NOMO-1 treated with DMSO at 0.1 percent for 48 hours (cell line): ENCODE results near the gene GBF1.

Experiments used
- DNase-seq: peaks from one replicate; lab custom pipeline; 2025; ENCODE audit not compliant: unreplicated experiment; lab: John Stamatoyannopoulos, UW

GBF1 gene

DNA sequence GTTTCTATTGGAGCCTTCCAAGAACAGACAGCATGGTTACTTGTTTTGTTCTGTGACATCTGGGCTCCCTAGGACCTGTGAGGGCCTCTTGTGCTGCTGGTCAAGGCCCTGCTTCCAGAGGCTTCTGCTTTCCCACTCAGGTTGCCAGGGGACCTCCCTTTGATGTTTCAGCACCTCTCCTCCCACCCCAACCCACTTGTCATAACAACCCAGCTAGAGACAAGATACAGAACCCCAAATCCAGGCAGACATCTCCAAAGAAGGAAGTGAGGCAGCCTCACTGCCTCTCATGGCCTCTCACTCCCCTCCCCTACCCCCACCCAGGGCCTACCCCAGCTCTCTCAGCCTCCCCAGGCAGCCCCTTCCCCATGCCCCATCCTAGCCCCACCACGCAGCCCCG is 161.5 kb downstream of the GBF1 start:
- no peak for DNase-seq

DNA sequence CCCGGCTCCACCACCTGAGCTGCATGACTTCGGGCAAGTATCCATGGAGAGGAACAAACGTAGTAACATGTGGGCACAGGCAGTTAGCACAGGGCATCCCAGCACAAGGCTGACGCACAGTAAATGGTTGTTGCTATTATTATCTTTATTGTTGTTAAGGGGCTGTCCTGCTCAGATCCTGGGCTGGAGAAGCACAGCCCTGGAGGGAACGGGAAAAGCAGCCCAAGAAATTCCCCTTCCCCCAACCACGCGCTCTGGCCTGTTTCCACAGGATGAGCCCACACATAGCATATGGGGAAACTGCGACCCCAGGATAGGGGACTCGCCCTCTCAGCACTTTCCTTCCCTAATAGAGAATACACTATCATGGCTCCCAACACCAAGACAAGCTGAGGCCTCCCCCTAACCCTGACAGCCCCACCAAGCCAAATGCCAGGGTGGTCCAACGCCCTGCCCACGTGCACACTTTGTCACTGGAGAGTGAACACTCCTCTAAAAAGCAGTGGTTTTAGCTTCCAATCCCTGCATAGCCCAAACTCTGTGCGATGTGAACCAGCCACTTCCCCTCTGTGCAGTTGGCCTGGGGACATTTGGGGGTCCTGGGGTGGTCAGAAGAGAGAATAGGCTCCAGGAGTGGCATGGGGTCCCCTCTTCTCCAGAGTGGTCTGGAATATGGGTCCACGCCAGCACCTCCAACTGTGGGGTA is 162.2 kb downstream of the GBF1 start:
- DNase-seq, result no peak

DNA sequence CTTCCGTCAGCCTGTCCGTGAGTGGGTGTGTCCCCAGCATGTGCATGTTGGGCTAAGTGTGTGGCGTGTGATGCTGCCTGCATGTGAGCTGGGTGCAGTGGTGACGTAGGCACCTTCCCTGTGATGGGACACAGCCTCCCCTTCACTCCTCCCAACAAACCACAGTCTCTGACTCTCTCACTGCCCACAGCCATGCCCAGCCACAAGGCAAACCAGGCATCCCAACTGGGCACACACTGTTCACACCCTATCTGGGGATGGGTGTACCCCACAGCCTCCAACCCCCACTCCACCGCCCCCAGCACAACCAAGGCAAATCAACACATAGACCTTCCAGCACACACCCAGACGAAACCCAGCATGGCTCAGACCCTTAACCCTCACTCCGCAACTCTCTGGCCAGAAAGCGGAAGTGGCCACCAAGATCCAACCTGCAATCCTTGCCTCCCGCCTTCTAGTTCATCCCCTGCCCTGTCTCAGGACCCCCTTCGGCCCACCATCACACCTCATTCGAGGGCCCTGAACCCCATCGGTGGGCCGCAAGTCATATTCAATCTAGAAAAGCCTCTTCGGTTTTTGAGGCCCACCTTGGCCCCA is 162.9 kb downstream of the GBF1 start:
- no peak for DNase-seq

DNA sequence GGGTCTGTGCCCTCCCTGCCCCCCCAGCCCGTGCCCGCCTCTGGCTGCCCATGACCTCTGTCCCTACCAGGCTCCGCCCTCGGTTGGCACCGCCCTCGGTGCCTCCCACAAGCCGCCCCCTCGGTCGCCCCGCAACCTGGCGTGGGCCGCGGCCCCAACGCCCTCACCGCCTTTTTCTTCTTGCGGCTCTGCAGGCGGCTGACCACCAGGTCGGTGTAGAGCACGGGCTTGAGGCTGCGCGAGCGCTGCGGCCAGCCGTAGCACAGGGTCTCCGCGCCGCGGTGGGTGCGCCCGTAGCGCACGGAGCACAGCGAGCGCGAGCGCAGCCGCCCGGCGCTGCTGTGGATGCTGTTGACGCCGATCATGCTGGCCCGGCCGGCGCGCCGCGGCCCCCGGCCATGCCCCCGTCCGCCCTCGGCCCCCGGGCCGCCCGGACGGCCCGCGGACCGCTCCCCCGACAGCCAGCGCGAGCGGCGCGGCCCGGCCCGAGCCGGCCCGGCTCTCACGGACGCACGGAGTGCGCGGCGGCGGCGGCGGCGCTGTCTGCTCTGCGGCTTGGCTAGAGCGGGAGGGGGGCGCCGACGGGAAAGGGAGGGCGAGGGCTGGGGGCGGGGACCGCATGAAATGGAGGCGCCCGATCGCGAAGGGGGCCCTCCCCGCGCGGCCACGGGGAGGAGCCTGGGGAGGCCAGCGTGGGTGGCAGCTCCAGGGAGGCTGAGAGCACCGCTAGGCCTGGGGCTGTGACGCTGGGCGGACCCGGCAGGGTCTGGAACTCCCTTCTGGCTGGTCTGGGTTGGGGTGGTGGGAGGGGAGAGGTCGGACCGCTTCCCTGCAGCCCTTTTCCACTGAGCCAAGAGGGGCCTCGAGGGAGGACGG is 163.6 kb downstream of the GBF1 start:
- no peak for DNase-seq

DNA sequence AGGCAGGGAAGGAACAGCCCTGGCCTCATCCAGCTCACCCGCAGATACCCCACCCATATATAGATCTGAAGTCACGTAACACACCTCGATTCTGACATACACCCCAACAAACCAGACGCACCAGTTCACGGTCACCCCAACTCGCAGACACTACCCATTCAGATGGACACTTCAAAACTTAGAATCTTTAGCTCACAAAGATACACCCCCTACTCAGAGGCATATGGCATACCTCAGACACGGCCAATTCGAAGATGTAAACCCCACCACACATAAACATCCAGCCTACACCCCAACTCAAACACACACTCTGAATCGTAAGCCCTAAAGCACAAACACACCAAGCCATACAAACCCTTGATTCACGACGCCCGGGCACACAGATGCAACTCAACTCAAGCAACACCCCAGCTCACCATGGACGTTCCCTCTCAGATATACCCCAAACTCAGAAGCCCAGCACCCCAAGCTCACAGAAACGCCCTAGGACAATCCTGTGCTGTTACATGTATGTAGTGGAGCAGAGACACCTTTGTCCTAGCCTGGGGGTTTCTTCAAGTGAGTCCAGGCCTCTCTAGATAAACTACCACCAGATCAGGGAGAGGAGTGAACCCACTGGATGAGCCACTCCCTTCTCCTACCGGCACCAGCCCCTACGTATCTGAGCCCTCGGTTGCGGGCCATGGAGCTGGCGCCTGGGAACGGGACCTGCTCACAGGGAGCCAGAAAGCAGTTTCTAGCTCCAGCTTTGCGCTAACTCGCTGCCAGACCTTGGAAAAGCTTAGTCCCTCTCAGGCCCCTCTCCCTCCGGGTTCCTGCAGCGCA is 164.5 kb downstream of the GBF1 start:
- no peak for DNase-seq

DNA sequence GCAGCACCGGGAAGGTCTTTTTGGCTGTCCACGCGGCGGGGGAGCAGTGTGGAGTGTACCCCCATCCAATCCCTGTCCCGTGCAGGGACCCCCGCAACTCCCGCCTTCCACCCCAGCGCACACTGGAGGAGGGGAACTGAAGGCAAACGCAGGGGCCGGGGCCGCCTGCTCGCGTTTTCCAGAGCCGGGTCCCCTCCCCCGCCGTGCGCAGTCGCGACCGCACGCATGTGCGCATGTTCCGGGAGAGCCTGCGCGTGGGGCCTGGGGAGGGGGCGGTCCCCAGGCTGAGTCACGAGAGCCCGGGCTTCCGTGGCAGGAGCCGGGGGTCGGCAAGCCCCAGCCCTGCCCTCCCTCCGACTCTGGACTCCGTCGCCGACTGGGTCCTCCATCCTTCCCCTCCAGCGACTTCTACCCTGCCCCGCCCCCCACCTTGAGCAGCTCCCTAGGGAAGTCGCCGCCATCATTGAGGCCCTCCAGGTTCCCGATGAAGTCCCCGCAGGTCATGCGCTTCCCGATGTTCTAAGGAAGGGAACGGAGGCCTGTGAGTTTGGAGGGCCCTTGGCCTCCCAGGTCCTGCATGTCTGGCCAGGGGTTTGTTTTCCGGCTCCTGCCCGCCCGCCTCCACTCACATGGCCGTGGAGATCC is 165.2 kb downstream of the GBF1 start:
- no peak for DNase-seq

DNA sequence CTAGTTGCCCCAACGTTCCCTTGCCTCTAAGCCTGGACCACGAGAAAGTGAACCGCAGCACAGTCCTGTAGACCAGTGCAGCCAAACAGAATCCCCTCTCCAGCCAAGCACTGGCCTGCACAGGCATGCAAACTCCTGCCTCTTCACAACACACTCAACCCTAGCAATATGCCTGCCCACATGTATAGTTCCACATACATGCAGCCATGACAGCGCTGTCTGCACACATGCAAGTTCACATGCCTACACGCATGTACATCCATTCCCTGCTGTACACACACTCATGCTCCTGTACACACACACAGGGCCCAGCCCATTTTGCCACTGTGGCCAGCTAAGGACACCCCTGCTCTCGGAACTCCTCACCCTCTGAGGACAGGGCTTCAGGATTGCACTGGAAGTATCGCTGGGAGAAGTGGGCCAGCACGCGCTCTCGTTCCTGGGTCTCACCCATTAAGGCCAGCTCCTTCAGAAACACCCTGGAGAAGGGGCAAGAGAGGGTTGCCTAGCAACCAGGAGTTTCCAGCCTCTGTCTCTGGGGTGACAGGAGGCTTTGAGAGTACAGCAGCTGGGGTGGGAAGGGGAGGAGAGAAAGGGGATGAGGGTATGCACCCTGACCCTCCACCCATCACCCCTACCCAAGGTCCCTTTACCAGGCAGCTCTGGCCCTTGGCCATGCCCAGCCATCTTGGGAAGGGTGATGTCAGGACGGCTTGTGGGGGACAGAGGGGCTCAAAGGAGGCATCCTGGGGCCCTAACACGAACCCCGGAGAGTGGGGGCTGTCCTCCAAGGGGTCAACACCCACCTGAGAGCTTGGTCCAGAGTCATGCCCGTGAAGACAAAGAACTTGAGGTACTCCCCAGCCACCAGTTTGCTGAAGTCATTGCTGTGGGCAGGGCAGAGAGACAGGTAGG is 166.3 kb downstream of the GBF1 start:
- DNase-seq, result no peak

DNA sequence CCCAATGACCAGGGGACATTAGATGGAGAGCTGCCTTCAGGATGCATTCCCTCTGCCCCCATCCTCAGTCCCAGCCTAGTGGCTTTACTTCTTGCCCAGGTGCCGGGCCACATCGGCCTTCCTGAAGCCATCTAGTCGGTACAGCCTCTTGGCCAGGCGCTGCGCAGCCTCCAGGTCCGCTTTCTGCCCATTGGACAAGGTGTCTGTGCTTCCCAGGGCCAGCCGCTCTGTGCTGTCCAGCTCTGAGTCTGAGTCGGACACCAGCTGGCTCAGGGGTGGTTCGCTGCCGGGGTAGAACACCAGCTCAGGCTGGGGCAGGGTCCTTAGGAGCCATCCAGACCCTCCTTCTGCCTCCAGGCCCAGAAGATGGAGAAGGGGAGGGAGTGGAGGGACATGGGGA is 167.0 kb downstream of the GBF1 start:
- no peak for DNase-seq

DNA sequence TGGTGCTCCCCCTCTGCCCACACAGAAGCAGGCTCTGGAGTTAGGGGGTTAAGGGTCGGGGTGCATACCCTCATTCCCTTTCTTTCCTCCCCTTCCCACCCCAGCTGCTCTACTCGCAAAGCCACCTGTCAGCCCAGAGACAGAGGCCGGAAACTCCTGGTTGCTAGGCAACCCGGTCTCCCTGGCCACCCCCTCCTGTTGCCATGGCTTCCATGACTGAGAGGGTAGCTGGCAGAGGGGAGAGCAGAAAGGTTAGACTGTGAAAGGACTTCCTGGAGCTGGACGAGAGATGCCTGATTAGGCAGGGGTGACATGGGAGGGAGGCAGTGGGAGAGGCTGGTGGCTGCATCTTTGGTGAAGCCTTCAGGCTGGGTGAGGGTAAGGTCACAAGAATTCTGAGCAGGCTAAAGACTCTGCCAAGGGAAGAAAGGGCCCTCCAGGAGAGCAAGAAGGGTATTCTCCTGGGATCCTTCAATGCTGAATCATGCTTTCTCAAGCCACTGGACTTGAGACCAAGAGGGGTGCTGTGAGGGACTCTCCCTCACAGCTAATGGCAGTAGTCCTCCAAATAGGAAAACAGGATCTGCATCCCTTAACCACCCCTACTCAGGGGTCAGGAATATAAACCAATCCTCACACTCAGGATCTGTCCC is 167.8 kb downstream of the GBF1 start:
- no peak for DNase-seq

DNA sequence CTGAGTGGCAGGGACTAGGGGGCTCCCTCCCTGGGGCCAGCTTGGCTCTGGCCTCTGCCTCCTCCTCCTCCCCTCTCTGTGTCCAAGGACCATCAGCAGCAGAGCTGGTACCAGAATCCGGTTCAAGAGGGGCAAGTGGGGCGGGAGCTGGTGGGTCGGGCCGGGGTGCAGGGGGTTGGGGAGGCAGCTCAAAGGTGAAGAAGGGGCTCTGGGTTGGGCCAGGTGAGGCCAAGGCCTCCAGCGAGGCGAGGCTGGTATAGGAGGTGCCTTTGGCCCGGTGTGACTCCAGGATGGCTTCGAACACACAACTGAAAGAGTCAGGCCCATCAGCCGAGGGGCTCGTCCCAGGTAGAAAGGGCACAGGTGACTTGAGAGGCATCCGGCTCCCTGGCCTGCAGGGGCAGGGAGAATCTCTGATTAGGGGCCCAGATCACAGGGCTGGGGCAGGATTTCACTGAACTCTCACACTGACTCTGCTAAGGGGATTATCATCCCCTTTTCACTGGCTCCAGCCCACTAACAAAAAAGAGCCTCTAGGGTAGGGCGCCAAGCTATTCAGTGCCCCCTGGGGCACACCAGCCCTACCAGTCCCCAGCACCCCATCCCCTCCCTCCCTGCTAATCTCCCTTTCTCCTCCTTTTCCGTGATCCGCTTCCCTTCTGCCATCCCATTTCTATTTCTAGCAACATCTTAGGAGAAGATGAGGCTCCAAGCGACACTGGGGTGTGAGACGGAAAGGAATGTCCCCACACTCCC is 168.7 kb downstream of the GBF1 start:
- DNase-seq, result no peak

DNA sequence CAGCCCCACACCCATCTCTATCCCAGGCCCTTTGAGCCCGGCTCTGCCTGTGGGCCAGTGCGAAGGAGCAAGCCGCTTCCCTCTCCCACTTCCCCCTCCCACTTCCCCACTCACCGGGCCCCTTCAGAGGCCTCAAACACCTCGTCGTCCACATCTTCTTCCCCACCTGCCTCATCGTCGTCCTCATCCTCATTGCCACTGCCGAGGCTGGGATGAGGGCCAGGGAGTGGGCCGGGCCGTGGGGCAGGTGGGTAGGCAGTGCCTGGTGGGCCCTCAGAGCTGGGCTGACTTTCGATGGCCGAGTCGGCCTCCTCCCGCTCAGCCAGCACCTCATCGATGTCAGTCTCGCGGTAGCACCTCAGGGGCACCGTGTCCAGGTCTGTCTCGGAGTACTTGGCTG is 169.4 kb downstream of the GBF1 start:
- no peak for DNase-seq

DNA sequence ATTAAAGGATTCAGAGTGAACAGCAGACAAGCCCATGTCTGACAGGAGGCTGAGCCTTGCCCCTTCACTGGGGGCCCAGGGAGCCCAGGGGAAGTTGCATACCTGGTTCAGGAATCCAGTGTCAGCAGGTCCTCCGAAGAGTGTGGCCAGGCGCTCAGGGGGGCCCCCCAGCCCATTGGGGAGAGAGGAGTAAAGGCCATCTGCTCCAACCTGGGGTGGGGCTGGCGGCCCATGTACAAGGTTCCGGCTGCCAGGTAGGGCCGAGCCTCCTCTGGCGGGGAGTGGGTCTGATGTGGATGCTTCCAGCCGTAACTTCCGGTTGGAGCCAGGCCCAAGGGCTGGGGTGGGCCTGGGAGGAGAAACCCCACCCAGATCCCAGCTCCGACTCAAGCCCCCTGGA is 171.0 kb downstream of the GBF1 start:
- DNase-seq, result no peak

DNA sequence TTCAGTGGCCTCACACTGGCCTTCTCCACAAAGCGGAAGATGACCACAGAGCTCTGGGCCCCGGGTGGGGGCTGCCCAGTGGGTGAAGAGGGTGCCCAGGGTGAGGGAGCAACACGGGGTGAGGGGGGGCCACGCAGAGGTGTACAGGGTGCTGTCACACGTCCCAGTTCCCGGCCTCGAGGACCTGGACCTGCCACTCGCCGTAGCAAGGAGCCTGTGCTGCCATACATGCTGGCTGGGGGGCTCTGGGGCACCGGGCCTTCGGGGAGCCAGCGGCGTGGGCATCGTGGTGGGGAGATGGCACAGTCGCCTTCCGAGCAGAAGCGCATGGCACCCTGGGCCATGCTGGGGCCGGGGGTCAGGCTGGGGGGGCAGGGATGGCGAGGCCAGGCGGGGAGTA is 171.4 kb downstream of the GBF1 start:
- no peak for DNase-seq

DNA sequence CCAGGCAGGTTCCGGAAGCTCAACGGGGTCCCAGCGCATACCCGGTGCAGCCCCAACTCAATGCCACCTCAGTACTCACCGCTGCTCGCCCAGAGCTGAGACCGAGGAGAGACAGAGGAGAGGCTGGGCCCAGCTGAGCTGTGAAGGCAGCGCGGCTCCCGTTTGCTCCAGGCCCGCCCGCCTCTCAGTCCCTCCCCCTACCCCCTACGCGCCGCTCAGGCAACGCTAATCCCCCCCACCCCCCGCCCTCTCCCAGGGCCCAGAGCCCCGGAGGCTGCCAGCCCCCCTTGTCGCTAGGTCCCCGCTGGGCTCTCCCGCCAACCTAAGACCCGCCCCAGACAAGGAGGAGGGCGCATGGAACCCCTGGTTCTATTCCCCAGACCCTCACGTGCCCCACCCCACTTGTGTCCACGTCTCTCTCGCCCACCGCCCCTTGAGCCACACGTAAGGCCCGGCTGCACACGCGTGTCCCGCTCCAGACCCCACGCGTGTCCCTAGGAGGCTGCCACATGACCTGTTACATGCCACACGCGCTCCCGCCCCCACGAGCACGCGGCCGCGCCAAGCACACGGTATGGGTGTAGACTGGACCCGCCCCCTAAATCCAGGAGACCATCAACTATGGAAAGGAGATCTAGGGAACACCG is 173.4 kb downstream of the GBF1 start, which contains the start of gene PSD:
PSD (minus strand) TSS at position 164 of the 647 bp plus-strand sequence. CDS start 1,747 bp downstream, outside the sequence.
- DNase-seq, result no peak

DNA sequence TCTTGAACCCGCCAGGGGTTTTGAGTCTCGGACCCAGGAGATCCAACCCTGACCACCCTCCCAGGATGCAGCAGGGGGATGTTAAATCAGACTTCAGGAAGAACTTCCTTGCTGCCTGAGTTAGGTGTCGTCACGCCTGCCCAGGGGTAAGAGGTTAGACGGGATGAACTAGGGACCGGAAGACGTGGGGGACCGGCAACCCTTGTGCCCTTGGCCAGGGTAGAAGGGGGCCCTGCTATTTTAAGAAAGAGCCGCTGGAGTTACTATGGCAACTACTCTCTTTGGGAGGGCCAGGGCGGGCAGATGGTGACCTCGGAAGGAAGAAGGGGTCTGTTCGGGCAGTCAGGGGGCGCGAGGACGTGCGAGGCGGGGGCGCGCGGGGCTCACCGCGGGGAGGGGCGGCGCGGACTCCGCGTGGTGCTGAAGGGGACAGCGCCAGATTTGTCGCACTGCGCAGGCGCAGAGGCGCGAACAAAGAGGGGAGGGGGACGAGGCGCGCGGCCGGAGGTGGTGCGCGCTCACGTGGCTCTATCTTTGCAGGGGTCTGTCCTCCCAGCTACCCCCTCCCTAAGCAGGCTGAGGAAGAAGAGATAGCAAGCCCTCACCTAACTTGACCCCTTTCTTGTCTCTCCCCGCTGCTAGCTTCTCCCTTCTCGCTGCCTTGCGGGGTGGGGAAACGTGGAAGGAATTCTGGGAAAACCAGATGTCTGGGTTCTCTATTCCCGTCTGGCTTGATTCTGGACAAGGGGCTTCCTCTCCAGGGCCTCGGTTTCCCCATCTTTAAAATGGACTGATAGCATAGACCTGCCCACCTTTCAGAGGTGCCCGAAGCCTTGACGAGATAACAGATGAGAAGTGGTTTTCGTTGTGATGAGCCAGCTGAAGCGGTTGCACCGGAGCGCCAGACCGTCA is 174.2 kb downstream of the GBF1 start:
- DNase-seq, result peak; percentile 30

DNA sequence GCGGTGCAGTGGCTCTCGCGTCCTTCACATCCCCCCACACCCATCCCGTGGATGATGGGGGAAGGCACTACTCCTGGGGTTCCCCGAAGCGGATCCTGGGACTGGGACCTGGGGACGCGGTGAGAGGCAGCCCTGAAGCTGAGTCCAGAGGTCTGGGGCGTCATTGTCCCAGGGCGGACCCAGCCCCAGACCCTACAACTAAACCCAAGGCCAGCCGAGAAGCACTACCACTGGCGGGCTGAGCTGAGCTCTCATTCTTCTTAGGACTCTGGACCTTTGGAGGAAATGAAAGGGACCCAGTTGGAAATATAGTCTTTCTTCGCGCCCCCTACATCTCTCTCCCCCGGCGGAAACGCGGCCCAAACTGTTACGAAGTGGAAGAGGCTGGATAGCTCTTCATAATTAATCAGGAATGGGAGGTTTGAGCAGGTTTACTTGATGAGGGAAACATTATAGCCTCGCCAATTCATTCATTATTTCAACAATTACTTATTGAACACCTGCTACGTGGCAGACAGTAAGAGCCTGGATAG is 174.9 kb downstream of the GBF1 start:
- no peak for DNase-seq
